K562 (cell line): ENCODE results near the gene MRPL2. TPM values are rescaled to one million over a fixed set of nuclear protein-coding genes. Genes with fewer than 3 reads are reported as not detected.

Source experiments
- ARNT ChIP-seq, 2 experiments: fragments of 450-650 bp; IDR thresholded peaks; 2 replicates each; pipeline ENCODE4 v1.6.1; 2016; ENCODE audit warnings: mild to moderate bottlenecking in 1 of 2
- FOXK2 ChIP-seq, 2 experiments: fragments of 450-650 bp; IDR thresholded peaks in 1 of 2; conservative IDR thresholded peaks in 1 of 2; 2 replicates each; pipeline ENCODE4 v1.6.1; 2016; ENCODE audit warnings: low read depth in 2 of 2, mild to moderate bottlenecking in 1 of 2
- L3MBTL2 ChIP-seq: fragments of 450-650 bp; IDR thresholded peaks from 2 replicates; pipeline ENCODE4 v1.6.1; 2016; ENCODE audit warnings: mild to moderate bottlenecking, moderate library complexity
- NBN ChIP-seq: fragments of 450-650 bp; IDR thresholded peaks from 2 replicates; pipeline ENCODE4 v1.6.1; 2016; ENCODE audit warnings: low read depth, mild to moderate bottlenecking
- TBL1XR1 ChIP-seq, 2 experiments: IDR thresholded peaks; 2 replicates each; pipeline ENCODE4 v1.6.1; 2012; ENCODE audit warnings: improper control_type of control experiment in 2 of 2, low read length in 2 of 2, mild to moderate bottlenecking in 1 of 2
- ZNF384 ChIP-seq: IDR thresholded peaks from 2 replicates; pipeline ENCODE4 v1.6.1; 2012; ENCODE audit warnings: low read depth, low read length, improper control_type of control experiment
- polyA plus RNA-seq, 8 experiments: library from polyadenylated mRNA; depleted of rRNA in 4 of 8; stranded (reverse) in 5 of 8; unstranded in 3 of 8; fragments of >200 nt; fragmentation: Nextera tagmentation in 2 of 8; fragmentation: Illumina TruSeq in 1 of 8; extraction: Ambion mirVana in 2 of 8; extraction: Trizol in 1 of 8; gene quantifications; 2 replicates each; pipeline versions ENCODE4 v1.2.1 to v1.2.3, GENCODE V29; 2011 to 2014; ENCODE audit warnings: inconsistent platforms in 1 of 8, missing spikeins in 1 of 8
- total RNA-seq, 7 experiments: library from RNA; depleted of rRNA in 6 of 7; stranded (reverse); fragments of >200 nt in 6 of 7; fragmentation: Illumina TruSeq in 2 of 7; extraction: Trizol in 2 of 7; gene quantifications; 2 replicates each; pipeline versions ENCODE4 v1.2.1 to v1.2.3, GENCODE V29; 2011 to 2021; ENCODE audit warnings: low replicate concordance in 1 of 7
- TF ChIP-seq, protein P1 (sequence below), 2 experiments: fragments of 450-650 bp; formaldehyde crosslinking in 1 of 2; IDR thresholded peaks; 2 replicates each; pipeline versions ENCODE4 v1.4.0 to v1.6.1; 2014 to 2020; ENCODE audit warnings: mild to moderate bottlenecking in 2 of 2, borderline replicate concordance in 1 of 2, low read depth in 1 of 2
- TF ChIP-seq, protein P2 (sequence below): fragments of 450-650 bp; IDR thresholded peaks from 2 replicates; pipeline ENCODE4 v1.6.1; 2018; ENCODE audit warnings: mild to moderate bottlenecking, low read depth; ENCODE audit not compliant: partially characterized antibody

MRPL2 gene
- total and polyA plus RNA-seq, 9 of the 15 experiments (the other 6 are each of a cell fraction or from before 2014, with no cell fraction given), result 63.1 to 262 (median 121) TPM

DNA sequence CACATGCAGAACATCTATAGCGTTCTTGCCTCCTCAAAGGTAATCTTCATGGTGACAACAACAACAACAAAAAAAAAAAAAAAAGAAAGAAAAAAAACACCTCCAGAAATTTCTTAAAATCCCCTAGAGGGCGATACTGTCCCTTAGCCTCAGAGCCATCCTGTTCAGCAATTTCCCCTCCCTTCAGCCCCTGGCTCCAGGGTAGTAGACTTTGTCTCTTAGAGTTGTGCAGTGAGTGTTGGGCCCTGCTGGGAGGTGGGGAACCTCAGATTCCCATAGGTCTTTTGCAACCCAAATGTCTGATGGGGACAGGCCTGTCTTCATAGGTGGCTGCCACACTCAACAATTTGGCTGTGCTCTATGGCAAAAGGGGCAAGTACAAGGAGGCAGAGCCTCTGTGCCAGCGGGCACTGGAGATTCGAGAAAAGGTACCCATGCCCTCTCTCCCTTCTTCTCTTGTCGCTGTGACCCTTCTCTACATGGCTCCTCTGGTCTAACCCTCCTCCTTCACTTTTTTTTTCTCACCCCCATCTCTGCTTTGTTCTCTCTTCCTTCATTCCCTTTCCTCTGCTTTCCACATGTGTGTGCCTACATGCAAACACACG is 10.9 kb upstream of the MRPL2 start (continued):
- TF ChIP-seq, protein P1, sequence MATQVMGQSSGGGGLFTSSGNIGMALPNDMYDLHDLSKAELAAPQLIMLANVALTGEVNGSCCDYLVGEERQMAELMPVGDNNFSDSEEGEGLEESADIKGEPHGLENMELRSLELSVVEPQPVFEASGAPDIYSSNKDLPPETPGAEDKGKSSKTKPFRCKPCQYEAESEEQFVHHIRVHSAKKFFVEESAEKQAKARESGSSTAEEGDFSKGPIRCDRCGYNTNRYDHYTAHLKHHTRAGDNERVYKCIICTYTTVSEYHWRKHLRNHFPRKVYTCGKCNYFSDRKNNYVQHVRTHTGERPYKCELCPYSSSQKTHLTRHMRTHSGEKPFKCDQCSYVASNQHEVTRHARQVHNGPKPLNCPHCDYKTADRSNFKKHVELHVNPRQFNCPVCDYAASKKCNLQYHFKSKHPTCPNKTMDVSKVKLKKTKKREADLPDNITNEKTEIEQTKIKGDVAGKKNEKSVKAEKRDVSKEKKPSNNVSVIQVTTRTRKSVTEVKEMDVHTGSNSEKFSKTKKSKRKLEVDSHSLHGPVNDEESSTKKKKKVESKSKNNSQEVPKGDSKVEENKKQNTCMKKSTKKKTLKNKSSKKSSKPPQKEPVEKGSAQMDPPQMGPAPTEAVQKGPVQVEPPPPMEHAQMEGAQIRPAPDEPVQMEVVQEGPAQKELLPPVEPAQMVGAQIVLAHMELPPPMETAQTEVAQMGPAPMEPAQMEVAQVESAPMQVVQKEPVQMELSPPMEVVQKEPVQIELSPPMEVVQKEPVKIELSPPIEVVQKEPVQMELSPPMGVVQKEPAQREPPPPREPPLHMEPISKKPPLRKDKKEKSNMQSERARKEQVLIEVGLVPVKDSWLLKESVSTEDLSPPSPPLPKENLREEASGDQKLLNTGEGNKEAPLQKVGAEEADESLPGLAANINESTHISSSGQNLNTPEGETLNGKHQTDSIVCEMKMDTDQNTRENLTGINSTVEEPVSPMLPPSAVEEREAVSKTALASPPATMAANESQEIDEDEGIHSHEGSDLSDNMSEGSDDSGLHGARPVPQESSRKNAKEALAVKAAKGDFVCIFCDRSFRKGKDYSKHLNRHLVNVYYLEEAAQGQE (IDR thresholded peaks at IDR 0.05; ENCODE audit: borderline replicate concordance), result peak; percentile 80
- TF ChIP-seq, protein P1 (CRISPR knock-in tag; IDR thresholded peaks at IDR 0.05; ENCODE audit: low read depth), result no peak
- TF ChIP-seq NBN (0 out of 2 replicates have a peak, but pooled peaks have one; percentile 36), FOXK2 (conservative IDR thresholded peaks at IDR 0.05 in 1 of 2, IDR thresholded peaks at IDR 0.05 in 1 of 2; ENCODE audit: low read depth in 2 of 2) (peak; percentile 55 to 82; a peak in 3 of 4 replicates), L3MBTL2 (no peak), ARNT (IDR thresholded peaks at IDR 0.05) (0 out of 4 replicates have a peak, but pooled peaks of 1 of the 2 experiments have one; percentile 32), TBL1XR1 (IDR thresholded peaks at IDR 0.05; ENCODE audit: low read length in 2 of 2) (peak in 1 of 2 experiments; percentile 40; a peak in 1 of 4 replicates), ZNF384 (peak; percentile 99)
- TF ChIP-seq, protein P2, sequence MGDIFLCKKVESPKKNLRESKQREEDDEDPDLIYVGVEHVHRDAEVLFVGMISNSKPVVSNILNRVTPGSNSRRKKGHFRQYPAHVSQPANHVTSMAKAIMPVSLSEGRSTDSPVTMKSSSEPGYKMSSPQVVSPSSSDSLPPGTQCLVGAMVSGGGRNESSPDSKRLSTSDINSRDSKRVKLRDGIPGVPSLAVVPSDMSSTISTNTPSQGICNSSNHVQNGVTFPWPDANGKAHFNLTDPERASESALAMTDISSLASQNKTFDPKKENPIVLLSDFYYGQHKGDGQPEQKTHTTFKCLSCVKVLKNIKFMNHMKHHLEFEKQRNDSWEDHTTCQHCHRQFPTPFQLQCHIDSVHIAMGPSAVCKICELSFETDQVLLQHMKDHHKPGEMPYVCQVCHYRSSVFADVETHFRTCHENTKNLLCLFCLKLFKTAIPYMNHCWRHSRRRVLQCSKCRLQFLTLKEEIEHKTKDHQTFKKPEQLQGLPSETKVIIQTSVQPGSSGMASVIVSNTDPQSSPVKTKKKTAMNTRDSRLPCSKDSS, result no peak
